ENCODE results near the gene GPD1. TPM values are rescaled to one million over a fixed set of nuclear protein-coding genes. Genes with fewer than 3 reads are reported as not detected.
A peak's percentile ranks its signal among the peaks of the same experiment; 100 is the strongest.

The GPD1 gene
- total and polyA plus RNA-seq, 2 experiments from 2014 or later: 2.5 to 3.4 TPM

DNA sequence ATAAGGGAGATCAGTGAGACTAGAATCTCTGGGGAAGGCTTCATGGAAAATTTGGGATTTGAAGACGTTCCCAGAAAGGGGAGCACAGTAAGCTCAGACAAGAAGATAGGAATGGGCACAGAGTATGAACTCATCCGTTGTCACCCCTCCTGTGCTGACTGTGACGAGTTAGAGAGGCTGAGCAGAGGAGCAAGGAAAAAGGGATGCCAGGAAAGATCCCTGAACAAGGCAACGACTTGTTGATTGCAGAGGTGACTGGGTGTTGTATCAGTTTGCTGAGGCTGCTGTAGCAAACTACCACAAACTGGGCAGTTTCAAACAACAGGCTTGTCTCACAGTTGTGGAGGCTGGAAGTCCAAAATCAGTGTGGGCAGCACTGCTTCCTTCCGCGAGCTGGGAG lies 5.9 kb upstream of the GPD1 start:
- TF ChIP-seq, protein P1, sequence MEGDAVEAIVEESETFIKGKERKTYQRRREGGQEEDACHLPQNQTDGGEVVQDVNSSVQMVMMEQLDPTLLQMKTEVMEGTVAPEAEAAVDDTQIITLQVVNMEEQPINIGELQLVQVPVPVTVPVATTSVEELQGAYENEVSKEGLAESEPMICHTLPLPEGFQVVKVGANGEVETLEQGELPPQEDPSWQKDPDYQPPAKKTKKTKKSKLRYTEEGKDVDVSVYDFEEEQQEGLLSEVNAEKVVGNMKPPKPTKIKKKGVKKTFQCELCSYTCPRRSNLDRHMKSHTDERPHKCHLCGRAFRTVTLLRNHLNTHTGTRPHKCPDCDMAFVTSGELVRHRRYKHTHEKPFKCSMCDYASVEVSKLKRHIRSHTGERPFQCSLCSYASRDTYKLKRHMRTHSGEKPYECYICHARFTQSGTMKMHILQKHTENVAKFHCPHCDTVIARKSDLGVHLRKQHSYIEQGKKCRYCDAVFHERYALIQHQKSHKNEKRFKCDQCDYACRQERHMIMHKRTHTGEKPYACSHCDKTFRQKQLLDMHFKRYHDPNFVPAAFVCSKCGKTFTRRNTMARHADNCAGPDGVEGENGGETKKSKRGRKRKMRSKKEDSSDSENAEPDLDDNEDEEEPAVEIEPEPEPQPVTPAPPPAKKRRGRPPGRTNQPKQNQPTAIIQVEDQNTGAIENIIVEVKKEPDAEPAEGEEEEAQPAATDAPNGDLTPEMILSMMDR (IDR thresholded peaks at IDR 0.05; ENCODE audit: low read depth, low read length): no peak
- peaks cover 70% of the 10 kb centered on the region for H3K36me3 ChIP-seq
- no peak overlapping the region for H3K4me3 ChIP-seq

DNA sequence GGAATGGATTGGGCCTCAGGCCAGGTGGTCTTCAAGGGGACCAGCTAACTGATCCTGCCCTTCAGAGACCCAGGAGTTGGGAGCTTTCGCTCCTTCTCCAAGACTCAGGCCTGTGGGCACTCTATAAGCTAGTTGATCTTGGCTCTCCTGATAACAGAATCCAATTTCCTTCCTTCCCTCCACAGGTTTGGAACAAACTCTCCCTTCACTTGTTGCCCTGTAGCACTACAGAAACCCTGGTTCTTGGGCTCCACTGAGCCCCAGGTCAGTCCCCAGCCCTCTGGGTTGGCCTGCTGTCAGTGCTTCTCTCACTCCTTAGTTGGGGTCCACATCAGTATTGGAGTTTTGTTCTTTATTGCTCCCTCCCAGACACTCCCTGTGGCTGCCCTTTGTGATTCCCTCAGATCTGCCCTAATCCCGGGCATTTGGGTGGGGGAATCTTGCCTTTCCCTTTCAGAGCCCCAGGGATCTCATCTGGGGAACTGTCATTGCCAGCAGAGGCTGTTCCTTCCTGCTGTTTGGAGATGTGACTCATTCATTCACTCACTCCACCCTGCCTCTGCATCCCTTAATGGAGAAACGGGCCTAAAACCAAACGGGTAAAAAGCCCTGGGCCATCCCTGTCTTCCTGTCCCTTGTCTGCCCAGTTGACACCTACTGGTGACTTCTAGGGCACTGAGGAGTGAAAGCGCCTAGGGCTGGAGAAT lies 4.4 kb upstream of the GPD1 start:
- Histone ChIP-seq H3K4me3 (no peak overlapping the region), H3K27me3 (no peaks in the 10 kb centered on the region), H3K9me3 (ENCODE audit: low read depth) (no peaks in the 10 kb centered on the region), H3K27ac (peak overlapping the region; percentile 59), H3K36me3 (peaks cover 56% of the 10 kb centered on the region), H3K4me1 (ENCODE audit: low read depth) (peaks cover 15% of the 10 kb centered on the region)
- TF ChIP-seq, protein P1 (IDR thresholded peaks at IDR 0.05; ENCODE audit: low read depth, low read length): no peak
- no peak for DNase-seq (ENCODE audit: low read depth in 1 of 2, low spot score in 1 of 2)

More for the DNA sequence above, 5.9 kb upstream of the GPD1 start:
- no peaks in the 10 kb centered on the region for H3K9me3 ChIP-seq (ENCODE audit: low read depth)
- H3K4me1 ChIP-seq (ENCODE audit: low read depth): peaks cover 2% of the 10 kb centered on the region
- no peak overlapping the region for H3K27ac ChIP-seq
- H3K27me3 ChIP-seq: no peaks in the 10 kb centered on the region
- DNase-seq (ENCODE audit: low read depth in 1 of 2, low spot score in 1 of 2): no peak

DNA sequence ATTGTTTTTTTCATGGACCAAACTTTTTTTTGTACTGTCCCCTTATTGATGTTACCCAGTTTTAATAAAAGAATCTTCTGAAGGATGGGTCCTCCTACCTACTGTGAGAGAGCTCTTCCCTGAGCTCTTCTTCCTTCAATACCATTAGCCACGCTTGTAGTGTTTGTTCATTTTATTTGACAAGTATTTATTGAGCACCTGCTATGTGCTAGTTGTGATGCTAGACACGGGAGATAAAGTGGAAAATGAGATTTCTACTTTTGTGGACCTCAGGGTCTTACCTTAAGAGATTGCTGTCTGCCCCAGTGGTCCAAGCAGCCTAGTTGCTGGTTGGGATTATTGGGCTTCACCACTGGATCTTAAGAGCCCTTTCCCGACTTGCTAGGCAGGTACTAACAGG lies 3.2 kb upstream of the GPD1 start:
- DNase-seq (ENCODE audit: low read depth in 1 of 2, low spot score in 1 of 2): no peak
- no peaks in the 10 kb centered on the region for H3K27me3 ChIP-seq
- peaks cover 15% of the 10 kb centered on the region for H3K4me1 ChIP-seq (ENCODE audit: low read depth)
- no peaks in the 10 kb centered on the region for H3K9me3 ChIP-seq (ENCODE audit: low read depth)
- TF ChIP-seq, protein P1 (IDR thresholded peaks at IDR 0.05; ENCODE audit: low read depth, low read length): no peak
- peaks cover 45% of the 10 kb centered on the region for H3K36me3 ChIP-seq
- H3K27ac ChIP-seq: peak overlapping the region; percentile 16
- H3K4me3 ChIP-seq: no peak overlapping the region

DNA sequence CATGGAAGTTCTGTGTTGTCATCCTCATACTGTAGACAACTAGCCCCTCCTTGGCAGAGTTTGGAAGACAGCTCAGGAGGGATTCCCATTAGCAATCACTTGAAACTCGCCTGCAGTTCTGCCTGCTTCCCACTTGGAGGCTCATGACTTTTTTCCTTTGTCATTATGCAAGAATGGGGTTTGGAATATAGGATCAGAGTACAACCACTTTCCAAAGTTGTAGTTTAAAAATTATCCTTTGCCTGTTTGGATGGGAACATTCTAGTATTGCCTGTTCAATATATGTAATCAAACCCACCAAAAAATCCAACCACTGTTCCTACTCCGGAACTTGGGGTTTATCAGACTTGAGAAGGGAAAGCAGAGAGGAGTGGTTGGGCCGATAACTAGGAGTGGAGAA lies 2.1 kb upstream of the GPD1 start:
- TF ChIP-seq, protein P1 (IDR thresholded peaks at IDR 0.05; ENCODE audit: low read depth, low read length): peak; percentile 57
- H3K27me3 ChIP-seq: no peaks in the 10 kb centered on the region
- peak; percentile 58 to 63 for DNase-seq (ENCODE audit: low read depth in 1 of 2, low spot score in 1 of 2)
- peak overlapping the region; percentile 6 for H3K27ac ChIP-seq
- H3K4me1 ChIP-seq (ENCODE audit: low read depth): peaks cover 15% of the 10 kb centered on the region
- peaks cover 34% of the 10 kb centered on the region for H3K36me3 ChIP-seq
- H3K9me3 ChIP-seq (ENCODE audit: low read depth): no peaks in the 10 kb centered on the region
- H3K4me3 ChIP-seq: no peak overlapping the region

DNA sequence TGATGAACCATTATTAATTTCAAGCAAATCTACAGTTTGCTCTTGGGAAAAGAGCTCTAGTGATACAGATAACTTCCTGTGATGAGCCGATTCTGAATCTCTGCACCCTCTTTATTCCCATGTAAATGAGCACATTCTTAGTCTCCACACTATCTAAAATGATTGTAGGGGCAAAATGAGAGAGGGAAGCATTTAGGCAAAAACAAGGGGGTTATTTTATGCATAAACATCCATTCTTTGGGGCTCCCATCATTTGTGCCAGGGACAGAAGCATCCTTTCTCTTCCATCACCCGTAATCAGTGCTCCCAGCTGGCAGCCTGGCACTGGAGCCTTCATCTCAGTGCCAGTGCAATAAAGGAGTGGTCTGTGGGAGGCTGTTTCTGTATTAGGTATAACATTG lies 1.7 kb upstream of the GPD1 start:
- TF ChIP-seq, protein P1 (IDR thresholded peaks at IDR 0.05; ENCODE audit: low read depth, low read length): no peak

More for the DNA sequence above, 1.7 kb upstream of the GPD1 start:
- no peak overlapping the region for H3K4me3 ChIP-seq
- H3K4me1 ChIP-seq (ENCODE audit: low read depth): peaks cover 15% of the 10 kb centered on the region
- H3K36me3 ChIP-seq: peaks cover 30% of the 10 kb centered on the region
- H3K27ac ChIP-seq: peak overlapping the region; percentile 6
- H3K9me3 ChIP-seq (ENCODE audit: low read depth): no peaks in the 10 kb centered on the region
- H3K27me3 ChIP-seq: no peaks in the 10 kb centered on the region
- DNase-seq (ENCODE audit: low read depth in 1 of 2, low spot score in 1 of 2): no peak
